IPS-15b (cell line): Measurements from ENCODE around the gene RNASE12.

ENCODE experiments used
- H3K27me3 ChIP-seq: one replicate; pipeline ENCODE4 v1.6.1; 2013; ENCODE audit warnings: low read length; ENCODE audit not compliant: control insufficient read depth, insufficient read depth
- H3K36me3 ChIP-seq: one replicate; pipeline ENCODE4 v1.6.1; 2013; ENCODE audit warnings: low read length; ENCODE audit not compliant: control insufficient read depth, insufficient read depth
- H3K4me1 ChIP-seq: one replicate; pipeline ENCODE4 v1.6.1; 2013; ENCODE audit warnings: mild to moderate bottlenecking, low read length; ENCODE audit not compliant: control insufficient read depth, insufficient read depth
- H3K4me3 ChIP-seq: one replicate; pipeline ENCODE4 v1.5.1; 2013; ENCODE audit warnings: low read depth, low read length
- H3K9ac ChIP-seq: one replicate; pipeline ENCODE4 v1.6.1; 2013; ENCODE audit warnings: low read depth, mild to moderate bottlenecking, low read length
- H3K9me3 ChIP-seq: one replicate; pipeline ENCODE4 v1.6.1; 2013; ENCODE audit warnings: mild to moderate bottlenecking, low read length; ENCODE audit not compliant: control insufficient read depth, insufficient read depth

Gene RNASE12

GRCh38 chr14:20611277-20611676 lies 20.1 kb upstream of the RNASE12 start:
- Histone ChIP-seq H3K27me3 (peaks cover 15% of the 10 kb centered on the region), H3K9ac (no peak overlapping the region), H3K4me1 (peaks cover 13% of the 10 kb centered on the region), H3K4me3 (no peak overlapping the region), H3K36me3 (no peaks in the 10 kb centered on the region), H3K9me3 (no peaks in the 10 kb centered on the region)

DNA sequence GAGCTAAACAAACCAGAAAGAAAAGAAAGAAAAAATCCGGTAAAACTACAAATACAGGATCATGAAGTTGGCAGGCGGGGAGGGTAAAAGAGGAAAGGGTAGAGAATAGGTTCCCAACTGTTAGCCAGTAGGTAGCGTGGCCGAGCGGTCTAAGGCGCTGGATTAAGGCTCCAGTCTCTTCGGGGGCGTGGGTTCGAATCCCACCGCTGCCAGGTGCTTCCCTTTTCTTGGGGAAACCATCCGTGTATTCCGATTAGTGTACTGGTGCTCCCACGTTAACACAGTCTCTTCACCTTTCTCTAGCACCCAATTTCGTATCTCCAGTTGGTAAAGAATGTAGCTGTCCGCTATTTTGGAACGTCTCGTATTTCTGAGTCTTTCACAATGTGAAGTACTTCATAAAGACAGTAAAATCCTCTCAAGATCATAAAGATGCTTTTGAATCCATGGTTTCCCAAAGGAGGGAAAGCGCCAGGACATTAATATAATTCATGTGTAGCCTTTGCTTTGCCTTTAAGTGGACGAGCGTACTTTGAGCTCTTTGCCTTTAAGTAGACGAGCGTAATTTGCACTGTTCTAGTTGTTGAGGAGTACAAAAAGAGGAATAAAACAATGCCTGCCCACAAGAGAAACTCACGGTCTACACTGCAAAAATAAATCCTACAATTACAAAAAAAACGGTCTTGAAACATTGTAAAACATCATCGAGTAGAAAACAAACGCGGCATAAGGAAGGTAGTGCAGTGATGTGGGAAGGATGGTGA lies 19.0 kb upstream of the RNASE12 start:
- peaks cover 13% of the 10 kb centered on the region for H3K4me1 ChIP-seq
- H3K9me3 ChIP-seq, result no peaks in the 10 kb centered on the region

DNA sequence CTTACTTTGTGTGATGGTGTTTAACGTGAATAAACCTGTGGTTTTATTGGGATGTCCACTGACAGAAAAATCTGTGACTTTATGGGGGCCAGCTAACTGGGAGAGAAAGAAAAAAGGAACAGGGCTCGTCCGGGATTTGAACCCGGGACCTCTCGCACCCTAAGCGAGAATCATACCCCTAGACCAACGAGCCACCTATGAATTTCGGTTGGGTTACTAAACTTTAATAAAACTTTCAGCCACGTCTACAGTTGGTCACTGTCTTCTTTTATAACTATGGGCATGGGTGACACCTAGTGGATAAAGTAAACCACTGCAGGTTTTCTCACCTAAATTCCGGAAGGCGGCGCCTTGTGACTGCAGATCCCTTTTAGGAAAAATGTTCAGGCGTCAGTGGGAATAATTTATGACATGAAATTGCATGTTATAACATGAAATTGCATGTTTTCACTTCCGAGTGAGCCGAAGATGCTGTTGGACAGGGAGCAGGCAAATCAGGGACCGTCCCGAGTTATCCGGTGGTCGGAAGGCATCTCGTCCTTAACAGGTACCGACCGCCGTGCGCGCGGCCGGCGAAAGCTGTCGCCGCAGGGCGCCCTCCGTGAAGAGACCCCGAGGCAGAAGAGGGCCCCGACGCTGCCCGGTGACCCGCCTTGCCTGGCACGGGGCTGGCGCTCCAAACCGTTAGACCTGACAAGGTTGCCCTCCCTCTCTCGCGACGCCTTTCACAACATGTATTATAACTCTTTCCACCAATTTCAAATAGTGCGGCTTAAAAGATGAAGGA lies 18.2 kb upstream of the RNASE12 start:
- peak overlapping the region; percentile 42 for H3K9ac ChIP-seq
- peaks cover 10% of the 10 kb centered on the region for H3K4me1 ChIP-seq
- H3K27me3 ChIP-seq, result peaks cover 15% of the 10 kb centered on the region
- no peaks in the 10 kb centered on the region for H3K36me3 ChIP-seq
- H3K4me3 ChIP-seq, result peak overlapping the region; percentile 77
- H3K9me3 ChIP-seq, result no peaks in the 10 kb centered on the region

More for the DNA sequence above, 19.0 kb upstream of the RNASE12 start:
- Histone ChIP-seq H3K27me3 (peaks cover 15% of the 10 kb centered on the region), H3K36me3 (no peaks in the 10 kb centered on the region), H3K9ac (peak overlapping the region; percentile 42), H3K4me3 (peak overlapping the region; percentile 77)

GRCh38 chr14:20608383-20609110 lies 17.4 kb upstream of the RNASE12 start:
- no peaks in the 10 kb centered on the region for H3K9me3 ChIP-seq
- H3K4me1 ChIP-seq, result peaks cover 10% of the 10 kb centered on the region
- no peak overlapping the region for H3K4me3 ChIP-seq
- peaks cover 15% of the 10 kb centered on the region for H3K27me3 ChIP-seq
- no peak overlapping the region for H3K9ac ChIP-seq
- no peaks in the 10 kb centered on the region for H3K36me3 ChIP-seq

DNA sequence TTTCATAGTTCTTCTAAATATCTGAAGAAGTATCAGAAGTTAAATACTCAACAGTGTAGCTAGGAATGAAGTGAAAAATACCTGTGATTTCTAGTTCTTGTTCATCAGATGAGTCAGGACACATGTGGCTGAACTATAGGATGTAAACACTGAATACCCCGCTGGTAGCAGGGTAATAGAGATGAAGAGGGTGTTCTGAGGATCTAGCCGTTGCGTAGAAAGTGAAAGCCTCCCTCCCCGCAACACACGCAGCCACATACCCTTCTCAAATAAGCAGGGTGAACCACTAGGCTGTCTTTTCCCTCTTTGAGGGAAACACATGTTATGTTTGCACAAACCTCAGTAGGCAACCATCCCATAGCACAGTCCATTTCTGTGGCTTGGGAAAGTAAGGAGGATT lies 16.4 kb upstream of the RNASE12 start:
- Histone ChIP-seq H3K9ac (no peak overlapping the region), H3K4me1 (peaks cover 5% of the 10 kb centered on the region), H3K27me3 (peaks cover 15% of the 10 kb centered on the region), H3K4me3 (no peak overlapping the region), H3K36me3 (no peaks in the 10 kb centered on the region), H3K9me3 (no peaks in the 10 kb centered on the region)

GRCh38 chr14:20606902-20607242 lies 15.7 kb upstream of the RNASE12 start:
- Histone ChIP-seq H3K9me3 (no peaks in the 10 kb centered on the region), H3K9ac (no peak overlapping the region), H3K4me1 (peaks cover 5% of the 10 kb centered on the region), H3K36me3 (no peaks in the 10 kb centered on the region), H3K27me3 (peaks cover 14% of the 10 kb centered on the region), H3K4me3 (no peak overlapping the region)

- no peak overlapping the region for H3K9ac ChIP-seq
- no peaks in the 10 kb centered on the region for H3K36me3 ChIP-seq
- peaks cover 5% of the 10 kb centered on the region for H3K4me1 ChIP-seq
- H3K9me3 ChIP-seq, result no peaks in the 10 kb centered on the region
- no peak overlapping the region for H3K4me3 ChIP-seq
- H3K27me3 ChIP-seq, result peaks cover 9% of the 10 kb centered on the region
These were observed 15.2 kb upstream of the RNASE12 start for GRCh38 chr14:20606190-20606901.

GRCh38 chr14:20603813-20604690 lies 12.9 kb upstream of the RNASE12 start:
- H3K4me3 ChIP-seq, result no peak overlapping the region

GRCh38 chr14:20602583-20602982 lies 11.4 kb upstream of the RNASE12 start:
- H3K9me3 ChIP-seq, result no peaks in the 10 kb centered on the region
- H3K9ac ChIP-seq, result no peak overlapping the region
- H3K4me1 ChIP-seq, result peaks cover 2% of the 10 kb centered on the region
- no peak overlapping the region for H3K4me3 ChIP-seq
- no peaks in the 10 kb centered on the region for H3K27me3 ChIP-seq
- no peaks in the 10 kb centered on the region for H3K36me3 ChIP-seq

More at GRCh38 chr14:20603813-20604690, 12.9 kb upstream of the RNASE12 start:
- H3K36me3 ChIP-seq, result no peaks in the 10 kb centered on the region
- no peak overlapping the region for H3K9ac ChIP-seq
- no peaks in the 10 kb centered on the region for H3K27me3 ChIP-seq
- peaks cover 5% of the 10 kb centered on the region for H3K4me1 ChIP-seq
- no peaks in the 10 kb centered on the region for H3K9me3 ChIP-seq

DNA sequence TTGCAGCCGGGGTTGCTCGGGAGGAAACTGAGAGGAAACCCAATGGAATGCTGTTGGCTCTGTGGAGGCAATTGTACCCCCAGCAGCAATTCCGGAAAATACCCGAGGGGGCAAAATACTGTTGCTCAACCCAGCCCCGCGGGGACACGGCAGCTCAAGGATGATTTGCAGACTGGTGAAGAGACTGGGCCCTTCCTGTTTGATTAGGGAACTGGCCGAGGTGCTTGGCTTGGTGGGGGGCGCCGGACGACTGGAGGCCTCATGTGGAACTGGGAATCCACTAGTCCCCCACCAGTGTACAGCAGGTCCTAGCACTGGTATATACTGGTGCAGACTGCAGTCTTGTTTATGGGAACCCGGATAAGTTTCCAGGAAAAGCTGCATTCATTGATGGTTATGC lies 10.3 kb upstream of the RNASE12 start:
- H3K4me3 ChIP-seq, result no peak overlapping the region
- H3K36me3 ChIP-seq, result no peaks in the 10 kb centered on the region

More for the DNA sequence above, 10.3 kb upstream of the RNASE12 start:
- H3K9me3 ChIP-seq, result no peaks in the 10 kb centered on the region
- peaks cover under 1% of the 10 kb centered on the region for H3K4me1 ChIP-seq
- no peaks in the 10 kb centered on the region for H3K27me3 ChIP-seq
- no peak overlapping the region for H3K9ac ChIP-seq
